ENCODE data around the gene COL9A2. TPM values are rescaled to one million over a fixed set of nuclear protein-coding genes. Genes with fewer than 3 reads are reported as not detected.

The COL9A2 gene
- total RNA-seq, 2 donors from 2014 or later = 2.3 to 59.1 TPM

GRCh38 chr1:40267767-40268187 is 49.3 kb downstream of the COL9A2 start:
- ATAC-seq (peak; percentile 98), DNase-seq (peak; percentile 51 to 72 (median 59))
- intact Hi-C loops (cut with DNase I) = no loop called here
- Histone ChIP-seq H3K9me3 (no peaks in the 10 kb centered on the region), H3K4me3 (no peak overlapping the region), H3K4me1 (peaks cover 22% of the 10 kb centered on the region), H3K27me3 (no peaks in the 10 kb centered on the region), H3K27ac (peak overlapping the region; percentile 25 to 90 (median 85)), H3K36me3 (replicated peaks in 1 of 2; ENCODE audit: insufficient read depth in 1 of 2, low read depth in 2 of 2) (no peaks in the 10 kb centered on the region)
- TF ChIP-seq CTCF (IDR thresholded peaks at IDR 0.05) = peak in 1 of 7 experiments; percentile 8
- no peak for TF ChIP-seq POLR2A (IDR thresholded peaks at IDR 0.05)
- 14 to 20% methylated on average over 2 of the region's 2 CpGs for WGBS, 2 donors

GRCh38 chr1:40266786-40267535 is 50.1 kb downstream of the COL9A2 start:
- Histone ChIP-seq H3K9me3 (no peaks in the 10 kb centered on the region), H3K4me1 (peaks cover 21% of the 10 kb centered on the region), H3K4me3 (no peak overlapping the region), H3K27ac (peak overlapping the region in 3 of 4 donors; percentile 84 to 90 (median 86)), H3K36me3 (replicated peaks in 1 of 2; ENCODE audit: insufficient read depth in 1 of 2, low read depth in 2 of 2) (peaks cover 0 to 2% of the 10 kb centered on the region in 2 donors), H3K27me3 (no peaks in the 10 kb centered on the region)
- intact Hi-C loops (cut with DNase I) = no loop called here
- WGBS, 2 donors = 94 to 97% methylated on average over 6 of the region's 6 CpGs
- DNase-seq = no peak
- TF ChIP-seq CTCF (IDR thresholded peaks at IDR 0.05) (no peak), POLR2A (IDR thresholded peaks at IDR 0.05) (no peak)
- ATAC-seq = no peak

GRCh38 chr1:40265919-40266318 is 51.2 kb downstream of the COL9A2 start:
- TF ChIP-seq CTCF (IDR thresholded peaks at IDR 0.05) (no peak), POLR2A (IDR thresholded peaks at IDR 0.05) (no peak)
- ATAC-seq = no peak
- Histone ChIP-seq H3K9me3 (no peaks in the 10 kb centered on the region), H3K27me3 (no peaks in the 10 kb centered on the region), H3K27ac (peak overlapping the region in 2 of 4 donors; percentile 41 to 86), H3K4me3 (no peak overlapping the region), H3K36me3 (replicated peaks in 1 of 2; ENCODE audit: insufficient read depth in 1 of 2, low read depth in 2 of 2) (peaks cover 0 to 2% of the 10 kb centered on the region in 2 donors), H3K4me1 (peaks cover 21% of the 10 kb centered on the region)
- DNase-seq = no peak
- intact Hi-C loops (cut with DNase I) = no loop called here

- no peak overlapping the region for H3K27ac ChIP-seq
- peaks cover 21% of the 10 kb centered on the region for H3K4me1 ChIP-seq
- H3K4me3 ChIP-seq = no peak overlapping the region
- DNase-seq (no peak), ATAC-seq (no peak)
- no peaks in the 10 kb centered on the region for H3K9me3 ChIP-seq
- intact Hi-C loops (cut with DNase I) = no loop called here
- peaks cover 0 to 3% of the 10 kb centered on the region in 2 donors for H3K36me3 ChIP-seq (replicated peaks in 1 of 2; ENCODE audit: insufficient read depth in 1 of 2, low read depth in 2 of 2)
- TF ChIP-seq CTCF (IDR thresholded peaks at IDR 0.05) (no peak), POLR2A (IDR thresholded peaks at IDR 0.05) (no peak)
- H3K27me3 ChIP-seq = no peaks in the 10 kb centered on the region
Measured at GRCh38 chr1:40265298-40265697, 51.8 kb downstream of the COL9A2 start.

GRCh38 chr1:40264354-40264781 is 52.7 kb downstream of the COL9A2 start:
- peaks cover 26% of the 10 kb centered on the region for H3K4me1 ChIP-seq
- 95 to 97% methylated on average over 3 of the region's 3 CpGs for WGBS, 2 donors
- DNase-seq = no peak
- no peak for TF ChIP-seq POLR2A (IDR thresholded peaks at IDR 0.05)
- no peak for TF ChIP-seq CTCF (IDR thresholded peaks at IDR 0.05)
- H3K9me3 ChIP-seq = no peaks in the 10 kb centered on the region
- H3K36me3 ChIP-seq (replicated peaks in 1 of 2; ENCODE audit: insufficient read depth in 1 of 2, low read depth in 2 of 2) = peaks cover 0 to 4% of the 10 kb centered on the region in 2 donors
- no peaks in the 10 kb centered on the region for H3K27me3 ChIP-seq
- no peak for ATAC-seq
- H3K4me3 ChIP-seq = no peak overlapping the region
- intact Hi-C loops (cut with DNase I) = no loop called here
- H3K27ac ChIP-seq = no peak overlapping the region

Data from body of pancreas (tissue), 4 donors.